DMS 273 (cell line): ENCODE measurements around the gene NOP14.
A peak's percentile ranks its signal among the peaks of the same experiment; 100 is the strongest.
"Not testable (repeated sequence)": the region's sequence is repeated elsewhere in the genome, so short reads cannot be mapped to it uniquely, and the experiment has no call there.

Experiments
- DNase-seq: peaks from one replicate; lab custom pipeline; 2025; ENCODE audit not compliant: unreplicated experiment; lab: John Stamatoyannopoulos, UW

NOP14 gene

GRCh38 chr4:2932321-2932950 lies 30.8 kb downstream of the NOP14 start:
- DNase-seq, result no peak

- no peak for DNase-seq
Measured at GRCh38 chr4:2931512-2932301, 31.5 kb downstream of the NOP14 start.

GRCh38 chr4:2930758-2931511 lies 32.3 kb downstream of the NOP14 start:
- no peak for DNase-seq

- DNase-seq, result no peak
Measured at GRCh38 chr4:2930135-2930757, 33.0 kb downstream of the NOP14 start.

- no peak for DNase-seq
Measured at GRCh38 chr4:2929469-2929868, 33.7 kb downstream of the NOP14 start.

- DNase-seq, result peak; percentile 25
Measured at GRCh38 chr4:2928242-2929176, 34.7 kb downstream of the NOP14 start.

GRCh38 chr4:2927696-2928075 lies 35.5 kb downstream of the NOP14 start:
- no peak for DNase-seq

- DNase-seq, result no peak
Measured at GRCh38 chr4:2927016-2927695, 36.0 kb downstream of the NOP14 start.

- DNase-seq, result no peak
Measured at GRCh38 chr4:2925931-2926860, 37.0 kb downstream of the NOP14 start.

GRCh38 chr4:2925496-2925895 lies 37.7 kb downstream of the NOP14 start:
- no peak for DNase-seq

- DNase-seq, result no peak
Measured at GRCh38 chr4:2924765-2925301, 38.4 kb downstream of the NOP14 start.

- DNase-seq, result no peak
Measured at GRCh38 chr4:2924286-2924685, 38.9 kb downstream of the NOP14 start.

- no peak for DNase-seq
Measured at GRCh38 chr4:2923668-2924173, 39.5 kb downstream of the NOP14 start.

- DNase-seq, result no peak
Measured at GRCh38 chr4:2923141-2923551, 40.1 kb downstream of the NOP14 start.

- DNase-seq, result not testable (repeated sequence)
Measured at GRCh38 chr4:2922453-2923101, 40.6 kb downstream of the NOP14 start.

- DNase-seq, result not testable (repeated sequence)
Measured at GRCh38 chr4:2918714-2919113, 44.5 kb downstream of the NOP14 start.

GRCh38 chr4:2918300-2918699 lies 44.9 kb downstream of the NOP14 start:
- not testable (repeated sequence) for DNase-seq

GRCh38 chr4:2916696-2917095 lies 46.5 kb downstream of the NOP14 start:
- DNase-seq, result not testable (repeated sequence)
